H1 (cell line): ENCODE data around the gene PNRC1. TPM values are rescaled to one million over a fixed set of nuclear protein-coding genes. Genes with fewer than 3 reads are reported as not detected.

Experiments used
- CTCF ChIA-PET: fragments of 300-600 bp; sonication (Branson Sonifier 250); formaldehyde crosslinking; loops from one replicate; lab custom pipeline; 2021; ENCODE audit not compliant: partially characterized antibody; lab: Charles Lee
- POLR2A ChIA-PET: fragments of 300-600 bp; sonication (Branson Sonifier 250); formaldehyde crosslinking; loops from one replicate; lab custom pipeline; 2021; ENCODE audit warnings: inconsistent platforms; ENCODE audit not compliant: partially characterized antibody; lab: Charles Lee
- DNase-seq, 2 experiments: peaks; one replicate each; pipeline versions ENCODE4 v3.0.0 to v3.0.0-alpha.2; 2010 to 2022; ENCODE audit warnings: low spot score in 2 of 2, low read depth in 1 of 2, mixed read lengths in 1 of 2
- FAIRE-seq: peaks from 2 replicates; lab custom pipeline; 2011; peaks lifted over from hg19 to GRCh38; lab: Jason Lieb, UNC
- H2AFZ ChIP-seq: 2 replicates; pipeline ENCODE4 v1.8.1; 2012; ENCODE audit warnings: low read length, inconsistent platforms
- H2AK5ac ChIP-seq: 2 replicates; pipeline ENCODE4 v1.6.1; 2013; ENCODE audit warnings: low read depth, low read length
- H2BK120ac ChIP-seq: replicated peaks from 2 replicates; pipeline ENCODE3; 2013; ENCODE audit warnings: low read depth, low read length, inconsistent platforms
- H2BK12ac ChIP-seq: 2 replicates; pipeline ENCODE4 v1.6.1; 2013; ENCODE audit warnings: low read depth, low read length
- H2BK15ac ChIP-seq: 2 replicates; pipeline ENCODE4 v1.6.1; 2013; ENCODE audit warnings: low read length
- H2BK20ac ChIP-seq: 2 replicates; pipeline ENCODE4 v1.6.1; 2013; ENCODE audit warnings: low read length
- H2BK5ac ChIP-seq: 2 replicates; pipeline ENCODE4 v1.6.1; 2013; ENCODE audit warnings: low read depth, low read length
- H3K14ac ChIP-seq: 2 replicates; pipeline ENCODE4 v1.6.1; 2013; ENCODE audit warnings: inconsistent platforms; ENCODE audit not compliant: insufficient read length
- H3K18ac ChIP-seq: 2 replicates; pipeline ENCODE4 v1.6.1; 2013; ENCODE audit warnings: low read length; ENCODE audit errors: extremely low read depth
- H3K23ac ChIP-seq: 2 replicates; pipeline ENCODE4 v1.6.1; 2013; ENCODE audit warnings: inconsistent platforms; ENCODE audit not compliant: insufficient read length
- H3K23me2 ChIP-seq: 2 replicates; pipeline ENCODE4 v1.6.1; 2013; ENCODE audit warnings: low read depth, low read length
- H3K27ac ChIP-seq: 2 replicates; pipeline ENCODE4 v1.6.1; 2011; ENCODE audit warnings: low read depth, low read length, inconsistent platforms
- H3K27me3 ChIP-seq, 4 experiments: replicated peaks in 1 of 4; 1 replicate in 1 of 4; 2 replicates in 3 of 4; pipeline versions ENCODE4 v1.6.1 to v1.8.1; 2011 to 2013; ENCODE audit warnings: low read length in 3 of 4, mild to moderate bottlenecking in 3 of 4, inconsistent platforms in 2 of 4, mixed read lengths in 2 of 4, moderate library complexity in 1 of 4; ENCODE audit not compliant: control insufficient read depth in 3 of 4, insufficient read depth in 3 of 4; ENCODE audit errors: extremely low read depth in 1 of 4
- H3K36me3 ChIP-seq, 4 experiments: 2 replicates each; pipeline versions ENCODE4 v1.6.1 to v1.8.1; 2011 to 2013; ENCODE audit warnings: mild to moderate bottlenecking in 4 of 4, low read length in 3 of 4, moderate library complexity in 2 of 4, control low read depth in 1 of 4, inconsistent platforms in 1 of 4; ENCODE audit not compliant: insufficient read depth in 4 of 4, control insufficient read depth in 2 of 4
- H3K4ac ChIP-seq: replicated peaks from 2 replicates; pipeline ENCODE3; 2013; ENCODE audit warnings: low read length, low read depth, mixed read lengths, inconsistent platforms; ENCODE audit not compliant: insufficient read length
- H3K4me1 ChIP-seq, 4 experiments: replicated peaks in 1 of 4; 1 replicate in 1 of 4; 2 replicates in 3 of 4; pipeline versions ENCODE4 v1.6.1 to v1.8.1; 2011 to 2013; ENCODE audit warnings: low read length in 3 of 4, inconsistent platforms in 2 of 4, mixed read lengths in 1 of 4; ENCODE audit not compliant: insufficient read depth in 4 of 4, control insufficient read depth in 3 of 4
- H3K4me2 ChIP-seq, 2 experiments: 2 replicates each; pipeline versions ENCODE4 v1.6.1 to v1.8.1; 2011 to 2013; ENCODE audit warnings: low read depth in 2 of 2, low read length in 2 of 2, control low read depth in 1 of 2, inconsistent platforms in 1 of 2, mild to moderate bottlenecking in 1 of 2; ENCODE audit not compliant: insufficient read depth in 1 of 2
- H3K4me3 ChIP-seq, 4 experiments: fragments of 200-600, 300-600 bp in 1 of 4; sonication (generic), shearing (Covaris generic), sonication (Bioruptor Twin) in 1 of 4; 2 replicates each; pipeline versions ENCODE4 v1.5.1 to v1.8.1; 2011 to 2016; ENCODE audit warnings: low read length in 4 of 4, low read depth in 3 of 4, control low read depth in 2 of 4, inconsistent platforms in 2 of 4, mild to moderate bottlenecking in 2 of 4, mixed read lengths in 1 of 4, moderate library complexity in 1 of 4; ENCODE audit not compliant: insufficient read depth in 2 of 4; ENCODE audit errors: extremely low read depth in 1 of 4
- H3K56ac ChIP-seq: replicated peaks from 2 replicates; pipeline ENCODE3; 2013; ENCODE audit warnings: low read depth, mild to moderate bottlenecking, mixed read lengths, low read length, inconsistent platforms; ENCODE audit not compliant: insufficient read length
- H3K79me1 ChIP-seq: 2 replicates; pipeline ENCODE4 v1.6.1; 2013; ENCODE audit warnings: low read depth, low read length, control low read depth
- H3K79me2 ChIP-seq, 2 experiments: 2 replicates each; pipeline versions ENCODE4 v1.6.1 to v1.8.1; 2012 to 2013; ENCODE audit warnings: low read length in 2 of 2, mild to moderate bottlenecking in 2 of 2, inconsistent platforms in 1 of 2; ENCODE audit not compliant: insufficient read depth in 2 of 2, control insufficient read depth in 1 of 2
- H3K9ac ChIP-seq, 4 experiments: replicated peaks in 1 of 4; 1 replicate in 1 of 4; 2 replicates in 3 of 4; pipeline versions ENCODE4 v1.6.1 to v1.8.1; 2011 to 2013; ENCODE audit warnings: low read depth in 3 of 4, low read length in 3 of 4, control low read depth in 2 of 4, mild to moderate bottlenecking in 2 of 4, moderate library complexity in 2 of 4, inconsistent platforms in 1 of 4; ENCODE audit errors: extremely low read depth in 1 of 4
- H3K9me3 ChIP-seq, 2 experiments: 2 replicates each; pipeline versions ENCODE4 v1.6.1 to v1.8.1; 2012 to 2013; ENCODE audit warnings: mild to moderate bottlenecking in 2 of 2, moderate library complexity in 2 of 2, control low read depth in 1 of 2, inconsistent platforms in 1 of 2, low read depth in 1 of 2, low read length in 1 of 2, mixed read lengths in 1 of 2; ENCODE audit not compliant: insufficient read depth in 2 of 2
- H4K20me1 ChIP-seq, 2 experiments: replicated peaks in 1 of 2; 2 replicates each; pipeline versions ENCODE3 to v1.8.1; 2011 to 2013; ENCODE audit warnings: inconsistent platforms in 2 of 2, low read length in 2 of 2, mild to moderate bottlenecking in 1 of 2; ENCODE audit not compliant: insufficient read depth in 2 of 2, control insufficient read depth in 1 of 2
- H4K5ac ChIP-seq: 2 replicates; pipeline ENCODE4 v1.6.1; 2013; ENCODE audit warnings: low read length, low read depth, mixed read lengths, inconsistent platforms; ENCODE audit not compliant: insufficient read length
- H4K8ac ChIP-seq: 2 replicates; pipeline ENCODE4 v1.8.0; 2013; ENCODE audit warnings: mild to moderate bottlenecking, moderate library complexity, low read length, inconsistent platforms; ENCODE audit not compliant: insufficient read depth; ENCODE audit errors: extremely low read depth
- H4K91ac ChIP-seq: replicated peaks from 2 replicates; pipeline ENCODE3; 2013; ENCODE audit warnings: low read length, mixed read lengths, inconsistent platforms; ENCODE audit not compliant: insufficient read length
- E2F6 ChIP-seq: IDR thresholded peaks from 2 replicates; pipeline ENCODE4 v1.6.1; 2012; ENCODE audit warnings: inconsistent platforms
- GABPA ChIP-seq: IDR thresholded peaks from 2 replicates; pipeline ENCODE4 v1.6.1; 2011; ENCODE audit warnings: mild to moderate bottlenecking, low read length, moderate library complexity, borderline replicate concordance; ENCODE audit not compliant: insufficient read depth
- HDAC2 ChIP-seq, 2 experiments: fragments of 300-600 bp in 1 of 2; sonication (generic) in 1 of 2; IDR thresholded peaks; 2 replicates each; pipeline ENCODE4 v1.6.1; 2011 to 2012; ENCODE audit warnings: low read depth in 2 of 2, low read length in 2 of 2, mild to moderate bottlenecking in 2 of 2, moderate library complexity in 2 of 2, borderline replicate concordance in 1 of 2, inconsistent platforms in 1 of 2
- KDM1A ChIP-seq: fragments of 200-600, 300-600 bp; sonication (generic); IDR thresholded peaks from 2 replicates; pipeline ENCODE4 v1.7.1; 2016; ENCODE audit warnings: mild to moderate bottlenecking, low read length, borderline replicate concordance
- KDM4A ChIP-seq: IDR thresholded peaks from one replicate; pipeline ENCODE4 v1.7.1; 2012; ENCODE audit warnings: low read depth, mild to moderate bottlenecking, moderate library complexity, low read length, inconsistent platforms; ENCODE audit not compliant: severe bottlenecking
- RAD21 ChIP-seq, 2 experiments: IDR thresholded peaks in 1 of 2; conservative IDR thresholded peaks in 1 of 2; 2 replicates each; pipeline ENCODE4 v1.6.1; 2011; ENCODE audit warnings: low read depth in 2 of 2, low read length in 2 of 2, improper control_type of control experiment in 1 of 2, inconsistent platforms in 1 of 2, mild to moderate bottlenecking in 1 of 2, moderate library complexity in 1 of 2
- RNF2 ChIP-seq: fragments of 200-900, 300-1000 bp; sonication (generic); IDR thresholded peaks from 2 replicates; pipeline ENCODE4 v1.7.1; 2016; ENCODE audit warnings: borderline replicate concordance, low read depth, mild to moderate bottlenecking, antibody characterized with exemption, low read length; ENCODE audit not compliant: poor library complexity, severe bottlenecking; ENCODE audit errors: missing control alignments
- SAP30 ChIP-seq: fragments of 300-600 bp; sonication (generic); IDR thresholded peaks from 2 replicates; pipeline ENCODE4 v1.7.1; 2012; ENCODE audit warnings: low read length, moderate library complexity, mild to moderate bottlenecking, inconsistent platforms; ENCODE audit not compliant: insufficient read depth, insufficient replicate concordance
- SP4 ChIP-seq: IDR thresholded peaks from 2 replicates; pipeline ENCODE4 v1.6.1; 2012; ENCODE audit warnings: low read length, inconsistent platforms
- SRF ChIP-seq: IDR thresholded peaks from 2 replicates; pipeline ENCODE4 v1.6.1; 2011; ENCODE audit warnings: mild to moderate bottlenecking, low read depth, low read length, moderate library complexity
- TAF7 ChIP-seq: optimal IDR thresholded peaks from 2 replicates; pipeline ENCODE3; 2011; ENCODE audit warnings: low read depth, mild to moderate bottlenecking, inconsistent platforms, low read length, moderate library complexity, borderline replicate concordance
- TEAD4 ChIP-seq: IDR thresholded peaks from 2 replicates; pipeline ENCODE4 v1.6.1; 2012; ENCODE audit warnings: low read depth, low read length, inconsistent platforms, mixed read lengths
- WGBS, 2 experiments: shearing (Covaris generic) in 1 of 2; methylation state at CpG; one replicate each; pipeline versions ENCODE4 v1.1.6 to v1.1.7; 2013 to 2015; ENCODE audit warnings: low lambda C conversion rate in 2 of 2, mixed read lengths in 2 of 2, inconsistent platforms in 1 of 2, low coverage in 1 of 2, missing lambda C conversion rate in 1 of 2; ENCODE audit not compliant: insufficient replicate concordance in 2 of 2, insufficient coverage in 1 of 2, insufficient read length in 1 of 2; ENCODE audit errors: extremely low coverage in 1 of 2, missing lambda C conversion rate in 1 of 2; 5-methylcytosine and 5-hydroxymethylcytosine counted together
- polyA plus RNA-seq, 7 experiments: library from polyadenylated mRNA; depleted of rRNA in 3 of 7; stranded (reverse) in 5 of 7; unstranded in 2 of 7; fragments of >200 nt in 5 of 7; fragments of 200-250 nt in 2 of 7; gene quantifications; 1 replicate in 5 of 7; 2 replicates in 1 of 7; 4 replicates in 1 of 7; pipeline versions ENCODE4 v1.2.1 to v1.2.3, GENCODE V29; 2011 to 2013; ENCODE audit warnings: missing spikeins in 2 of 7, mixed read lengths in 2 of 7
- total RNA-seq: library from RNA; stranded (reverse); fragmentation: NEBNext Ultra II Directional; extraction: Animal tissue kit (Norgen Biotek cat#: 25700); gene quantifications from 2 replicates; pipeline ENCODE4 v1.2.1, GENCODE V29; 2021

Gene PNRC1
- total and polyA plus RNA-seq, 2 of the 8 experiments (the other 6 are each of a cell fraction or from before 2014, with no cell fraction given), result 6.3 to 48.5 TPM

GRCh38 chr6:89057759-89058158 is 22.8 kb upstream of the PNRC1 start:
- Histone ChIP-seq H4K8ac (no peak overlapping the region), H4K5ac (no peak overlapping the region), H3K18ac (no peak overlapping the region), H3K4me1 (no peaks in the 10 kb centered on the region), H2BK12ac (no peak overlapping the region), H3K9ac (no peak overlapping the region), H3K79me1 (no peaks in the 10 kb centered on the region), H3K14ac (no peak overlapping the region), H3K79me2 (no peaks in the 10 kb centered on the region), H3K23me2 (no peaks in the 10 kb centered on the region), H2BK15ac (no peak overlapping the region), H3K4me2 (no peak overlapping the region), H4K91ac (no peak overlapping the region), H3K27ac (no peak overlapping the region), H2BK20ac (no peak overlapping the region), H3K4ac (no peak overlapping the region), H3K36me3 (no peaks in the 10 kb centered on the region), H2BK5ac (no peak overlapping the region), H3K56ac (no peak overlapping the region), H3K23ac (no peak overlapping the region), H2BK120ac (no peak overlapping the region), H3K4me3 (no peak overlapping the region), H2AK5ac (no peak overlapping the region), H3K9me3 (no peaks in the 10 kb centered on the region), H4K20me1 (no peaks in the 10 kb centered on the region), H3K27me3 (no peaks in the 10 kb centered on the region; a peak in 1 of 7 replicates), H2AFZ (no peak overlapping the region)
- WGBS, 2 experiments, result 57% methylated on average over 2 of the region's 2 CpGs; no CpG with 5 or more reads in 1 of the 2 experiments
- DNase-seq (no peak), FAIRE-seq (no peak)
- POLR2A ChIA-PET, result interaction anchor here (1.4 to 1.6 kb wide), 2 partner anchors 16 to 74 kb away, joined by 3 read pairs; no protein-coding TSS in a partner anchor
- CTCF ChIA-PET, result interaction anchor here (0.6 to 1.7 kb wide), 2 partner anchors 17 to 63 kb away, joined by 3 to 4 read pairs; no protein-coding TSS in a partner anchor
- no peak for TF ChIP-seq HDAC2 (IDR thresholded peaks at IDR 0.05; ENCODE audit: borderline replicate concordance in 1 of 2, low read depth in 2 of 2, low read length in 2 of 2)
- no peak for TF ChIP-seq KDM4A
- peak; percentile 74 for TF ChIP-seq TEAD4
- no peak for TF ChIP-seq TAF7
- TF ChIP-seq SP4, result no peak
- no peak for TF ChIP-seq SRF
- TF ChIP-seq E2F6, result no peak
- TF ChIP-seq SAP30, result no peak
- no peak for TF ChIP-seq RNF2
- TF ChIP-seq RAD21 (IDR thresholded peaks at IDR 0.05 in 1 of 2, conservative IDR thresholded peaks at IDR 0.05 in 1 of 2; ENCODE audit: low read depth in 2 of 2, low read length in 2 of 2), result no peak
- no peak for TF ChIP-seq GABPA
- no peak for TF ChIP-seq KDM1A
